Stimulated activated CD8-positive, alpha-beta memory T cell treated with anti-CD3 and anti-CD28 coated beads, Interleukin-4, amount 100 ng/mL, for 1 hour (primary cell): ENCODE measurements around the gene ZBTB7C.

ENCODE experiments used
- DNase-seq, 2 donors: peaks; one replicate each; pipeline ENCODE4 v3.0.0-alpha.2; 2020; ENCODE audit warnings: low read depth in 2 of 2, low spot score in 1 of 2

Gene ZBTB7C

DNA sequence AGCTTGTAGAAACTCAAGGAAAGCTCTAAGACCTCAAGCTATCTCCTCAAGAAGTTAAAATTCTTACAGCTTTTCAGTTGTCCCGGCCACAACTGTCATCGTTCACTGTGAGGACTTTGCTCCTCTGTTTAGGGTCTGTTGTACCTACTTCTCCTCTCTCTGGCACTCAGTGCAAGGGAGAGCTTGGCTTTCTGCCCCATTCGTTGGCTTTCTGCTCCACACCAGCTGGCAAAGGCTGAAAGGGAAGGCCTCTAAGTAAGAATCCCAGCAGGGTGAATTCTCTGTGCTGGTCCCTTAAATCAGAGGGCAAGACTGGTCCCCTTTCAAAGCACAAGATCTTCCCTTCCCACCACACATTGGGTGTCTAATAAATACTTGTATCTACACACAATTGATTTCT lies 17.3 kb downstream of the ZBTB7C start:
- DNase-seq: no peak

DNA sequence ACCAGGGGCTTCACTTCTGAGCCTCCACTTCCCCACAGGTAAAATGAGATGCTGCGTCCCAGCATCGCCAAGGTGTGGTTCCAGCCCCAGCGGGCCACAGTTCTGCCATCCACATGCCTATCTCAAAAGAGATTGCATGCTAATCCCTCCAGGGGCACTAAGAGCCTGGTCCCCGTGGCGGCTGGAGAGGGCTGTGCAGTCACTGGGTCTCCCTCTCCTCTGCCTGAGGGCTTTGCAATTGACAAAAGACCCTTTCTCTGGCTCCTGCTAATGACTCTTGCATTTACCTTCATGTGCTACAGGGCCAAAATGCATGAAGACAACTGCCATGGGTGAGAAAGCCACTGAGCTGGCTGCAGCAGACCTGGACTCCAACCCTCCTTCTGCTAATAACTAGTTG lies 18.5 kb downstream of the ZBTB7C start:
- DNase-seq: no peak

DNA sequence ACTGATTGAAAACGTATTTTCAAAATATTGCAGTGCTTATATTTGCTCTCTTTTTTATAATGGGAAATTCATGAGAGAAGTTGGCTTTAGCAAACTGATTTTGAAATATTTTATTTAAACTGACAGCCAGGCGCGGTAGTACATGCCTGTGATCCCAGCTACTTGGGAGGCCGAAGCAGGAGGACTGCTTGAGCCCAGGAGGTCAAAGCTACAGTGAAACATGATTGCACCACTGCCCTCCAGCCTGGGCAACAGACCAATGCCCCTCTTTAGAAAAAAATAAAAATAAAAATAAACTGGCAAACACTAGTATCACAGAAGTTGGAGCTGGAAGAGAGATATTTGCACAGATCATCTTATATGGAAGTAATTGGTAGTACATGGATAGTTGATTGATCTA lies 20.7 kb downstream of the ZBTB7C start:
- DNase-seq: no peak

DNA sequence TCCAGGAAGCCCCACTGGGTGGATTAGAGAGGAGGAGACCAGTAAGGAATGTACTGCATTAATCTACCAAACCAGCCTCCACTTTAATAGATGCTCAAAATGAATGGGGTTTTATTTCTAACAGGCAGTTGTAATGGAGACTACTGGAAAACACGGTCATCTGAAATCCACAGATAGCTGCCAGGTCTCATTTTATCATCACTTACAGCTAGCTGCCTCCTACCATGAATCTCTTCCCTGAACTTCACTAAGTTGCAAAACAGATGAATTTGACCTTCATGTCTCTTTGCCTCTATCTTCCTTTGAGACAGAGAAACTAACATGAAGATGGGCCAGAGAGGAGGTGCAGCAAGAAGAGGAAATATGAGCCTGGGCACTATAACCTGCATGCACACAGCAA lies 21.9 kb downstream of the ZBTB7C start:
- DNase-seq: no peak

DNA sequence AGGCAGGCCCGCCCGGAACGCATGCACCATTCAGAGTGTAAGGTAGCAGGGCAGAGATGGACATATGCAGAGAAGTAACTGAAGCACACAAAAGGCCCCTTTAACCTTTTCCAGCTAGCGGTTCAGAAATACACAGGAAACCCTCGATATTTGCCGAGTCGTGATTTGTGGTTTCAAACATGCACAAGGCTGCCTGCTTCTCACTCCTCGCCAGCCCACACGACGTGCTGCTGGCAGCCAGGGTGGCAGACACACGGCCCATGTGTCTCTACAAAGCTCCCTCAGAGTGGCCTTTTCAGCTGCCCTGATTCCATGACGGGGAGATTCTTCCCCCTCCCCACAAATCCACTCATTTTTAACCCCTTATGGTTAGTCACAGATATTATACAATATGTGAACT lies 23.6 kb downstream of the ZBTB7C start:
- DNase-seq: no peak

DNA sequence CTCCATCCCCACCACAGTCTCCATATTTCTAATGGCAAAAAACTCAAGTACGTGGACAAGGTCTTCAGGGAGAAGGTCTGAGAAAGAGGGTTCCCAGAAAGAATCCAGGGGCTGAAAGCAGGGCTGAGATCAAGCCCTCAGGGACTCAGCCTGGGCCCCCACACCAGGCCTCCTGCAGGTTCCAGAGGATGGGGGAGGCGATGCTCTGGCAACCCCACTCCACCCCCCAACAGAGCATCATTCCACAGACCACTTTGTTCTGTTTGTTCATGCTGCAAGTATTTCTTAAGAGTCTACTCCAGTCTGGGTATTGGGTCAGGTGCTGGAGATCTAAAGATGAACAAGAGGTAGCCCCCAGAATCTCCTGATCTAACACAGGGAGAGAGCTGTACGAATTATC lies 32.2 kb downstream of the ZBTB7C start:
- DNase-seq: no peak

DNA sequence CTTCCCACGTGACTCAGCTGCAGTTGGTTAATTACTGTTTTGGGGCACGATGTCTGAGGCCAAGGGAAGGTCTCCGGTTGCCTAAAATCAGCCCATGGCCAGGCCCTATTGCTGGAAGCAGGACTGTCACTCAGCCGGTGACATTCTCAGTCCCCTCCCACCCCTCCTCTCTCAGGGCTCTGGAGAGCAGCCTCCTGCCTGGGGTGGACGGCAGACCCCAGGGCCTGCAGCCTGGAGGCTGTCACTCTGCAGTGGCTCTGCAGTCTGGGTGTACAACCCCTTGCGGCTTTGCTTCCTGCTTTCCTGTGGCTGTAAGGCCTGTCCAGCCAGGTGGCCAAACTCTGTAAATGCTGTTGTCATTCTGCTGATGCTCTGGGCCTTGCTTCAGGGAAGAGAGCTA lies 32.8 kb downstream of the ZBTB7C start:
- no peak for DNase-seq

DNA sequence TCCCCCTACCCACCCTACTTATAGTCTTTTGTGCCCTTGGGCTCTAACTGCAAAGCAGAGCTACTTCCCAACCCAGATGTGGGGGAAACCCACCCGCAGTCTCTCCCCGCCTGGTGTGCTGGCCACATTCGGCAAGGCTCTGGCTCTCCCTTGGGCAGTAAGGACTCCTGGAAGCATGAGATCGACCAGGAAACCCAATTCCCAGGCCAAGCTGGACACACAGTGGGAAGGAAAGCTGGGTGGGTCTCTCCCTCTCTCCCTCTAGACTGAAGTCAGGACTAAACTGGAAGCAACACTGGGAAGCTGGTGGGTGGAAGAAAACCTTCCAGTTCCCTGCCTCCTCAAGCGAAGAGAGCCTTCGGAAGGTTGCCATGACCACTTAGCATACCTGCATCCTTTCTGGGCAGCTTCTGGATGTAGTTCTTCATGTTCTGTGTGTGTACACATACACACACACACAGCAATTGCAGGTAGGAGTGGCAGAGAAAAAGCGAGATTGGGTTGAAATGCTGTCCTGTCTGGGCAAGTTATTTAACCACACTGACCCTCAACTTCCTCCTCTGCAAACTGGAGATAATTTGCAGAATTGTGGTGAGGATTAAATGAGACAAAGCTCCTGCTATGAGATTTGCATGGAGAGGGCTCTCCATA lies 33.9 kb downstream of the ZBTB7C start:
- DNase-seq: no peak

DNA sequence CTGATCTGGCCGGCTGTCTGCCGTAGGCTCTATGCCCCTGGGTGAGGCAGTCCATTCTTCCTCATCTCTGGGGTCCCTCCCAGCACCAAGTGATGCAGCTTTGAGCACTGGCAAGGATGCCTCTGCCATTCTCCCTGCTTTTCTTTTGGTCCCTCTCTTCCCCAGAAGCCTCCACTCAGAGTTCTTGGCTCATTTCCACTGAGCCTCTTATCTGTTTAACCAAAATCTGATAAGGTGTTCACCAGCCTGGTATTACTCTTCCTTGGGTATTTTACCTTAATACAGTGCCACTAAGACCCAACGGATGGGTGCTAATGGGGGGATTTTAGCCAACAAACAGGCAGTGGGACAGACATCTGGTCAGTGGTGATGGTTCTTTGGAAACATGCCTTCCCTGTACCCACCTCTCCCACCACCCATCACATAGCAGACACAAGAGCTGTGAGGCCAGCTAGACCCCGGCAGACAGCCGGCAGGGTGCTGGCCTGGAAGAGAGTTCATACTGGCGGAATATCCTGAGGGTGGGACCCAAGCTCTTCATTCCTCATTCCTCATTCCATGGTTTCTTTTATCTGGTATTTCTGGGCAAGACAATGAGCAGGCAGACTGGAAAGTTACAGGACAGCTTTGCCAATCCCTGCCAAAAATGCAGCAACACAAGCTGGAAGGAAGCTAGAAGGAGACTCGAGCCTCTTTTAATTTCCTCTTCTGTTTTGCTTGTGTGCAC lies 34.6 kb downstream of the ZBTB7C start:
- no peak for DNase-seq

DNA sequence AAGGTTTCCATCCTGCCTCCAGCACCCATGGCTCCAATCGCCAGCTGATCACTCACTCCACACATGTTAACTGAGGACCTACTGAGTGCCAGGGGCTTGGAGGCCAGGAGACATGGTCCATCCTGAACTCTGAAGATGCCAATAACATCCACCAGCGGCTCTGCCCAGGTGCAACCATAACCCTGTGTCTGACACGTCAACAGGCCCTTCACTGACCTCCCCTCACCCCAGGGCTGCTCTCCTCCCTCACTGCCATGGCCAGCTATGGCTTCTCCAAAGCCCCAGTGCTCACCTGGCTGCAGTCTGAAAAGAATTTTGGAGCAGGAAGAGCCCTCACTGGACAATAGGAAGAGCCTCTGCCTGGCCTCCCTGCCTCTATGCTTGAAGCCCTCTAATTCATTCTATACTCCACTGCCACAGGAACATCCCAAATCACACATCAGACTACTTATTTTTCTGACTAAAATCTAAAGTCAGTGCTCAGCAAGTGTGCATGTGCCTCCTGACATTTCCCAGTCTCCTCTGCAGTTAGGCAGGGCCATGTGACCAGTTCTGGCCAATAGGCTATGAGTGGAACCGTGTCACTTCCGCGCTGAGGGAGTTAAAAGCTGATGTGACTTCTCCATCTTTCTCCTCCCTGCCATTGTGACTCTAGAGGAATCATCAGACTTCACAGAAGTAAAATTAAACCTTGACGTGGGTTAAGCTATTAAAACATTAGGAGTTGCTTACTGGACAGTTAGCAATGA lies 37.2 kb downstream of the ZBTB7C start:
- no peak for DNase-seq

DNA sequence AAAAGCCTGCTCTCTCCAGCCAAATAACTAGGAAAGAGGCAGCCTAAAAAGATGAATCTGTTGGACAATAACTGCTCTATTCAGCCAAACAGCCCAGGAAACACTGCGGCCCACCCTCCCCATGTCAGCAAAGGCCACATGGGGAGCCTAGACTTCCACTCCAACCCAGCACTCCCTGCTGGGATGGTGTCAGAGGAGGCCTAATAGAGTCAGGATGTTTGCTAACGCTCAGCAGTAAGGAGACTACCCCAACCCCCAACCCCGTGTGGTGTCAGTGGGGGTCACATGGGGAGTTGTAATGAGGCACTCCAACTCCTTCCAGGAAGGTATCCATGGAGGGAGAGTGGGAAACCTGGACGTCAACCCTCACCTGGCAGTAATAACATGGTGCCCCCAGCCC lies 41.6 kb downstream of the ZBTB7C start:
- DNase-seq: no peak

DNA sequence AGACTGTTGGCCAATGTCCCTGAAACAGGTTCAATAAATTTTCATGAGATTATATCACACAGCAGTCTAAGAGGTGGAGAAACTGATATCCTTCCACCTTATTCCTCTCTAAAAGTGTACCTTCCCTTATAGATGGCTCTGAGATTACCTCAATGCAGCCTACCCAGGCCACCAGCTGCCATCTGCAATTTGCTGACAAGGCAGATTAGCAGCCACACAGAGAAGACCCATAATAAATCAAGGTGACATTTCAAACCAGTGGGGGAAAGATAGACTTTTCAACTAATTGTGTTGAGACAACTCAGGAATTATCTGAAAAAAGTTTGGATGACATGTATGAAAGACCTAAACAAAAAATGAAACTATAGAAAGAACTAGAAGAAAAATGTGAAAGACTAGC lies 43.2 kb downstream of the ZBTB7C start:
- no peak for DNase-seq

DNA sequence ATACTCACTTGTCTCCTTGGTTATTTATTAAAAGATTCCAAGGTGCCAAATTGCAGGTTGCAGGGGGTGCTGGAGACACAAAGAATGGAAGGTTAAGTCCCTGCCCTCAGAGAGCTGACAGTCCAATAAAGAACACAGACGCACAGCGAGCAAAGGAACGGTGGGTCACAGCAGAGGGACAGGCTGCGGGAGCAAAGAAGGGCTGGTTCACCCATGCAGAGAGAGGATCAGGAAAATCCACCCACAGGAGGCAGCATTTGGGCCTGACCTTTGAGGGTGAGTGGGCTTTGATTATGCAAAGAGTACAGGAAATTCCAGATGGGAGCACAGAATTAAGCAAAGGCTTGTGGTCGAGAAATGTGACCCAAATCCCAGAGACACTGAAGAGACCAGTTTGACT lies 45.0 kb downstream of the ZBTB7C start:
- no peak for DNase-seq

DNA sequence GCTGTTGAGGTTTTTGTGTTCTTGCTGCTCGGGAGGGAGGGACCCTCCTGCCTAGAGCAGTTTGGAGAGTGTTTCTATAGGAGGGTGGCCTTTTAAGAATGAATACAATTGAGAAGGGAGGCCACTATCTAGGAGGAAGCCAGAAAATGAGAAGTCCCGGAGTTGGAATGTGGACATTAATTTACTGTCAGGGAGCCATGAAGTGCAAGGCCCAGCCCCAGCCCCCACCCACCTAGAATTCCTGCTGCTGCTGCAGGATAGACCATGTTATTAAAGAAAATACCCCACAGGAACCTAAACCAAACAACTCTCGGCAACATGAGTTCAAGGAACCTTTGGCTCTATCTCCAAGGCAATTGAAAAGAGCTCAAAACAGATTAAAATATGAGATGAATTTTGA lies 46.0 kb downstream of the ZBTB7C start:
- DNase-seq: no peak

DNA sequence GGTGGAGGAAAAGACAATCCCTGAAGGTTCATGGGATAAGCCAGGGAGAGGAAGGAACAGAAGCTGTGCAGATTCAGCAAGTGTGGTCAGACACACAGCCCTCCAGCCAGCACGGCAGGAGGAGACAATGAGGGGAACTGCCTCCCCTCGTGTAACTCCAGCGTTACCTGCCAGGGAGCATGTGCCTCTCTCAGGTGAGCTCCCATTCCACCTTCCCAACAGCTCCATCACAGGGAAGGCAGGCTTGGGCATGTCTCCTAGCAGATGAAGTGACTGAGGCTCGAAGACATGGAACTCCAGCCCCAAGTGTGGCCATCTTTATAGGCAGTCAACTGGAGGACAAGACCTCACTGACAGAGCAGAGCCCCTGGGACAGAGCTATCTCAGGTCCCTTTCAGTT lies 47.4 kb downstream of the ZBTB7C start:
- DNase-seq: no peak

DNA sequence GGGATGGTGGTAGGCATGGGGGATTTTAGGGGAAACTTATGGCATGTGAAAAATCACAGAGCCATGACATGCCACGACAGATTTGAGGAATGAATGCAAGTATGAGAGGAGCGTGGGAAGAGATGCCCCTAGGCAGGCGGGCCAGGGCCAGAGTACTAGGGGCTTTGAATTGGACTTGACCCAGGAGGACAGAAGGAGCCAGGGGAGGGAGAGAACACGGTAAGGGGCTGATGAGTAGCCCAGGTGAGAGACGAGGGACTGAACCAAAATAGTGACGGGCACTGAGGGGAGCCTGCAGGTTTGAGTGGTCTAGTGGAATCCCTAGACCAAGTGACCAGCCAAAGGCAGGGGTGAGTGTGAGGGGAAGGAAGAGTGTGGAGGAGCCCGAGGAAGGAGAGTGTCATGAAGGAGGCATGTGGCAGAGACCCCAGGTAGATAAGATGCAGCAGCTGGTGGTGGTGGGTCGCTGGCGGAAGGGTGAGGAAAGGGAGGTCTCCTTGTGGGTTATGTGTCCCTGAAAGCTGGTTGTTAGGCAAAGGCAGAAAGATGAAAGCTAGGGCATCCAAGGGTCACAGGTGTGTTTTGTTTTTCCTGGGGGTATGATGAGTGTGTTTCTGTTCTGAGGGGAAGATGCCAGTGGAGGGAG lies 48.7 kb downstream of the ZBTB7C start:
- DNase-seq: no peak

DNA sequence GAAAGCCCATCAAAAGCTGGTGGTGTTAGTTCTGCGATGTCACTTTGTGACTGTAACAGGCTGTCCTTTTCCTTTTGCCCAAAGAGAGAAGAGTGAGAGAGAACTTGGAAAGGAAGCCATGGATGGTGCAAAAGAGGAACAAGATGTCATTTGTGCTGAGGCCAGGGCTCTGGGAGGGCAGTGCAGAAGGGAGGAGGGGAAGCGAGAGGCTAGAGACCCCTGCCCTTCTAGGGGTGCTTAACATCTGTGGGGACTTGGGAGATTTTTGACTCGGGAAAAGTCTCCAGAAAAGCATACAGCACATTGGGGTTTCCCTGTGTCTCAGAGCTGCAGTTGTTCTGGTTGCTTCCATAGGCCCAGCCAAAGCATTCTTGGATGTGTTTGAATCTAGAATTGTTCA lies 49.6 kb downstream of the ZBTB7C start:
- DNase-seq: no peak

DNA sequence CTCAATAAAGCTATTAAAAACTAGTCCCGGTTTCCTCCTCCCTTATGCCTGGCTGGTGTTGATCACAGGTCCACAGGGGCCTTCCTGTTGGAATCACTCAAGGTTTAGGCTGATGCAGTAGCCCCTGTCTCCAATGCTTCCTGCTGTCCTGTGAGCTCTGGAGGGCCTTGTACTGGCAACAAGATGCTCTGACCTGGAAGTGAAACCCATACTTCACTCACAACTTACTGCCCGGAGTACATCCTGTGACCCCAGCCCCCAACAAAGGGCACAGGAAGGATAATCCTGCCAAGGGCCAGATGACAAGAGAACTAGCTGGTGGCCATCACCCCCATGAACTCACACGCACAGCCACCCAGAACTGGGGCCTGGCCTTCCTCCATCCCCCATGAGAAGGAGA lies 50.3 kb downstream of the ZBTB7C start:
- no peak for DNase-seq

DNA sequence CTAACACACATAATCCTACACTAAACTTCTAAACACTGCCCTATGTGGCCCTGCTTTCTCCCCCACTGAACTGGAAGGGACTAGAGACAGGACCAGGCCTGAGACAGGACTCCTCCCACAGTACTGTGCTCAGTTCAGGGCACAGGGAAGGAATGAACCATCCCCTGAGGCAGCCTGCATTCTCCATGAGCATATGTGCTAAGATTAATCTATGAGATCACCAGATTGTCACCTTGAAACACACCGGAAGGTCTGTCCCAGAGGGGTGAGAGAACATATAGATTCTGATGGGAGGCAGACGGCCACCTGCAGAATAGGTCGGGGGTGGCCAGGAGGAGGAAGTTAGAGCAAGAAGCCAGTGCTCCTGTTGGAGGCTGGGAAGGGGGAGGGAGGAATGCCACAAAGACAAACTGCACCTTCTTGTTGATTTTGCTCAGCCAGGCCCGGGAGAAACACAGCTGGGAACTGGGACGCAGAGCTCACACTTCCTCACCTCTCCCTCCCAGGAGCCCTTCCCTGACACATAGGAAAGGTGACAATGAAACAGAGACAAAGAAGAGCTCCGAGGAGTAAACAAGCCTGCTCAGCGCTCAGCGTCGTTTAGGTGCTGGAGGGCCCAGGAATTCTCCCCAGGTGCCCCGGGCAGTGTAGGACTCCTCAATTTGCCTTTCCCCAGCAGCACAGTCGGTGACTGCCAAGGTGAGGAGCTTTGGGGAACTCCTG lies 52.1 kb downstream of the ZBTB7C start:
- no peak for DNase-seq

DNA sequence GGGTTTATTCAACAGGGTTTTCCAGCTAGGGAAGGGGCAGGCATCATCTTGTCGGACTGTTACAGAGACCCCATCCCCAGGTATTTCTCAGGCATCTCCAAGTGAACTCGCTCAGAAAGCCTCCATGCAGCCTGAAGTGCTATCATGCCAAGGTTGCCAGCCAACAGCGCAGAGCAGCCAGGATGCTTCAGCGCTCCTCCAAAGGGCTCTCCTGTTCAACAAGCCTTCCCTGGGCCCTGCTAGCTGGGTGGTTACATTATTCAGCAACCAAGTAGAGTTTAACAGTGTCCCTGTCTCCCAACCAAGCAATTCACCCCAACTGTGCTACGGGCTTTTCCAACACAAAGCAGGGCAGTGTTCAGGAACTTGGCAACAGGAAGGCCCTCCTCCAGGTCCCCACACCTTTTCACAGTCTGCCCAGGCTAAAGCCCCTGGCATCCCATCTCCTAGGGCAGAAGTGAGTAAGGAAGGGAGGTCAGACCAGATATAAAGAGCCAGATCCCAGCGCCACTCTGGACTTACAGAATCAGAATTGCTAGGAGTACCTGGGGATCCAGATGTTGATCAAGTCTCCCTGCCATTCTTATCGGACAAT lies 52.9 kb downstream of the ZBTB7C start:
- no peak for DNase-seq
